ENCODE results near the gene KCNQ2. TPM values are rescaled to one million over a fixed set of nuclear protein-coding genes. Genes with fewer than 3 reads are reported as not detected.

Gene KCNQ2
- total RNA-seq, 1 donor from 2014 or later = 11.5 TPM

- no peaks in the 10 kb centered on the region for H3K36me3 Mint-ChIP-seq (ENCODE audit: low read depth, unreplicated experiment)
- H3K4me1 Mint-ChIP-seq (ENCODE audit: low read depth, unreplicated experiment) = no peaks in the 10 kb centered on the region
- peaks cover under 1% of the 10 kb centered on the region for H3K27me3 ChIP-seq (ENCODE audit: insufficient read depth, low read length)
Observed at GRCh38 chr20:63366390-63367365, 105.8 kb downstream of the KCNQ2 start.

DNA sequence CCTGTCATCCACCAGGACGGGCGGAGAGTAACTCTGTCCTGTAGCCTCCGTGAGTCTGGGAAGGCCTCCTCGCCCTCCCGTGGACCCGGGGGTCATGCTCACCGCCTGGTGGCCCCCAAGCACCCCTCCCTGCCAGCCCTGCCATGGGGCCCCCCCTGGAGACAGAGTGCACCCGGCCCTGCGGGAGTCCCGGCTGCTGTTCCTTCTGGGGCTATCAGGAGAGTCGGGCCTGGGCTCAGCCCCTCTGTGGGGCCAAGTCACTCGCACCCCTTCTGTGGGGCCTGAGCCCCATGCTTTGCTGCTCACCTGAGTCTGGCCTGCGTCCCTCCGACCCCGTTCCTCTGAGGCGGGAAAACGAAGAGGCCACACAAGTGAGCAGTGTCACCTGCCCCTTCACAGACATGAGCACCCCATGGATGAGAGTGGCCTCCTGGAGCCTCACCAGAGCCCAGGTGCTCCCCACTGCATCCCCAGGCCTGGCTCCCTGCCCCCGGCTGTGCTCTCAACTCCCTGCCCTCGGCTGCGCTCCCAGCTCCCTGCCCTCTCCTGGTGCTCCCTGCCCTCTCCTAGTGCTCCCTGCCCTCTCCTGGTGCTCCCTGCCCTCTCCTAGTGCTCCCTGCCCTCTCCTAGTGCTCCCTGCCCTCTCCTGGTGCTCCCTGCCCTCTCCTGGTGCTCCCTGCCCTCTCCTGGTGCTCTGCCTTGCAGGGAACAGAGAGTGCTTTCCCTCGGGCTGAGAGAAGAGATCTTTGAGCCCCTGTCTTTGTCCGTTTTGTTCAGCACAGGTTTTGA, 106.7 kb downstream of the KCNQ2 start:
- no peak for FAIRE-seq
- Mint-ChIP-seq H3K27me3 (ENCODE audit: low read depth, unreplicated experiment) (peaks cover 41% of the 10 kb centered on the region), H3K36me3 (ENCODE audit: low read depth, unreplicated experiment) (no peaks in the 10 kb centered on the region), H3K4me3 (ENCODE audit: unreplicated experiment) (no peak overlapping the region), H3K27ac (ENCODE audit: unreplicated experiment) (no peak overlapping the region), H3K4me1 (ENCODE audit: low read depth, unreplicated experiment) (no peaks in the 10 kb centered on the region), H3K9me3 (ENCODE audit: unreplicated experiment) (no peaks in the 10 kb centered on the region)
- Histone ChIP-seq H3K79me2 (ENCODE audit: insufficient read depth, low read length) (no peaks in the 10 kb centered on the region), H3K27ac (ENCODE audit: low read depth, low read length) (no peak overlapping the region), H4K20me1 (ENCODE audit: insufficient read depth, low read length) (no peaks in the 10 kb centered on the region), H3K9me3 (ENCODE audit: insufficient read depth, low read depth, low read length) (no peaks in the 10 kb centered on the region), H3K4me3 (ENCODE audit: insufficient read depth, low read depth, low read length) (no peak overlapping the region), H3K27me3 (ENCODE audit: insufficient read depth, low read length) (peaks cover under 1% of the 10 kb centered on the region), H3K4me2 (ENCODE audit: low read length) (no peak overlapping the region), H3K9ac (ENCODE audit: low read length) (no peak overlapping the region), H3K4me1 (ENCODE audit: insufficient read depth, low read length) (no peaks in the 10 kb centered on the region), H3K36me3 (ENCODE audit: insufficient read depth, low read length) (no peaks in the 10 kb centered on the region), H2AFZ (ENCODE audit: low read depth, low read length) (no peak overlapping the region)
- TF ChIP-seq, protein P1, sequence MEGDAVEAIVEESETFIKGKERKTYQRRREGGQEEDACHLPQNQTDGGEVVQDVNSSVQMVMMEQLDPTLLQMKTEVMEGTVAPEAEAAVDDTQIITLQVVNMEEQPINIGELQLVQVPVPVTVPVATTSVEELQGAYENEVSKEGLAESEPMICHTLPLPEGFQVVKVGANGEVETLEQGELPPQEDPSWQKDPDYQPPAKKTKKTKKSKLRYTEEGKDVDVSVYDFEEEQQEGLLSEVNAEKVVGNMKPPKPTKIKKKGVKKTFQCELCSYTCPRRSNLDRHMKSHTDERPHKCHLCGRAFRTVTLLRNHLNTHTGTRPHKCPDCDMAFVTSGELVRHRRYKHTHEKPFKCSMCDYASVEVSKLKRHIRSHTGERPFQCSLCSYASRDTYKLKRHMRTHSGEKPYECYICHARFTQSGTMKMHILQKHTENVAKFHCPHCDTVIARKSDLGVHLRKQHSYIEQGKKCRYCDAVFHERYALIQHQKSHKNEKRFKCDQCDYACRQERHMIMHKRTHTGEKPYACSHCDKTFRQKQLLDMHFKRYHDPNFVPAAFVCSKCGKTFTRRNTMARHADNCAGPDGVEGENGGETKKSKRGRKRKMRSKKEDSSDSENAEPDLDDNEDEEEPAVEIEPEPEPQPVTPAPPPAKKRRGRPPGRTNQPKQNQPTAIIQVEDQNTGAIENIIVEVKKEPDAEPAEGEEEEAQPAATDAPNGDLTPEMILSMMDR (IDR thresholded peaks at IDR 0.05; ENCODE audit: insufficient read depth, low read depth, low read length) = no peak
- TF ChIP-seq EZH2 (IDR thresholded peaks at IDR 0.05; ENCODE audit: insufficient read depth, low read length) = no peak
- no peak for DNase-seq (ENCODE audit: low read depth)

More at GRCh38 chr20:63366390-63367365, 105.8 kb downstream of the KCNQ2 start:
- H3K27ac Mint-ChIP-seq (ENCODE audit: unreplicated experiment) = no peak overlapping the region
- no peaks in the 10 kb centered on the region for H3K9me3 Mint-ChIP-seq (ENCODE audit: unreplicated experiment)
- no peak overlapping the region for H3K9ac ChIP-seq (ENCODE audit: low read length)
- no peaks in the 10 kb centered on the region for H3K9me3 ChIP-seq (ENCODE audit: insufficient read depth, low read depth, low read length)
- H3K27me3 Mint-ChIP-seq (ENCODE audit: low read depth, unreplicated experiment) = peaks cover 50% of the 10 kb centered on the region
- no peaks in the 10 kb centered on the region for H4K20me1 ChIP-seq (ENCODE audit: insufficient read depth, low read length)
- TF ChIP-seq, protein P1 (IDR thresholded peaks at IDR 0.05; ENCODE audit: insufficient read depth, low read depth, low read length) = no peak
- no peak for TF ChIP-seq EZH2 (IDR thresholded peaks at IDR 0.05; ENCODE audit: insufficient read depth, low read length)
- H3K4me1 ChIP-seq (ENCODE audit: insufficient read depth, low read length) = no peaks in the 10 kb centered on the region
- no peak overlapping the region for H3K4me2 ChIP-seq (ENCODE audit: low read length)
- FAIRE-seq (no peak), DNase-seq (ENCODE audit: low read depth) (no peak)
- no peaks in the 10 kb centered on the region for H3K79me2 ChIP-seq (ENCODE audit: insufficient read depth, low read length)
- H3K4me3 Mint-ChIP-seq (ENCODE audit: unreplicated experiment) = no peak overlapping the region
- no peak overlapping the region for H2AFZ ChIP-seq (ENCODE audit: low read depth, low read length)
- H3K27ac ChIP-seq (ENCODE audit: low read depth, low read length) = no peak overlapping the region
- no peaks in the 10 kb centered on the region for H3K36me3 ChIP-seq (ENCODE audit: insufficient read depth, low read length)
- no peak overlapping the region for H3K4me3 ChIP-seq (ENCODE audit: insufficient read depth, low read depth, low read length)
